ENCODE measurements around the gene RFPL3. TPM values are rescaled to one million over a fixed set of nuclear protein-coding genes. Genes with fewer than 3 reads are reported as not detected.

The RFPL3 gene
- polyA plus RNA-seq, 1 donor from 2014 or later = not detected

- no peaks in the 10 kb centered on the region for H4K20me1 ChIP-seq (ENCODE audit: insufficient read depth)
- H3K4me3 ChIP-seq (ENCODE audit: low read length) = no peak overlapping the region
- no peaks in the 10 kb centered on the region for H3F3A ChIP-seq (ENCODE audit: insufficient read depth, low read length, poor library complexity, severe bottlenecking)
- H3K9me2 ChIP-seq (ENCODE audit: insufficient read depth, low read length) = no peaks in the 10 kb centered on the region
- TF ChIP-seq MXI1 (conservative IDR thresholded peaks at IDR 0.05; ENCODE audit: poor library complexity, severe bottlenecking) (no peak), CTCF (IDR thresholded peaks at IDR 0.05; ENCODE audit: poor library complexity, severe bottlenecking) (no peak), REST (IDR thresholded peaks at IDR 0.05; ENCODE audit: borderline replicate concordance) (no peak), POLR2AphosphoS5 (IDR thresholded peaks at IDR 0.05) (no peak), EP300 (conservative IDR thresholded peaks at IDR 0.05; ENCODE audit: poor library complexity, severe bottlenecking) (no peak), RAD21 (conservative IDR thresholded peaks at IDR 0.05) (no peak), SMC3 (conservative IDR thresholded peaks at IDR 0.05; ENCODE audit: poor library complexity) (no peak), EZH2 (IDR thresholded peaks at IDR 0.05; ENCODE audit: borderline replicate concordance, insufficient read depth, low read length, poor library complexity, severe bottlenecking) (no peak), TAF1 (IDR thresholded peaks at IDR 0.05; ENCODE audit: low read depth) (no peak)
- H3K4me2 ChIP-seq (ENCODE audit: low read length) = no peak overlapping the region
- H3K79me2 ChIP-seq (replicated peaks; ENCODE audit: insufficient read depth, low read length) = no peaks in the 10 kb centered on the region
- no peak overlapping the region for H3K9ac ChIP-seq (ENCODE audit: low read length)
- H3K36me3 ChIP-seq (ENCODE audit: insufficient read depth, low read length) = no peaks in the 10 kb centered on the region
- H3K27me3 ChIP-seq (ENCODE audit: insufficient read depth, low read depth, low read length) = no peaks in the 10 kb centered on the region
- H2AFZ ChIP-seq (ENCODE audit: low read depth, low read length) = no peak overlapping the region
- H3K27ac ChIP-seq (ENCODE audit: low read length) = no peak overlapping the region
- H3K9me3 ChIP-seq (ENCODE audit: low read length) = no peaks in the 10 kb centered on the region
Measured at GRCh38 chr22:32325416-32325801, 32.3 kb upstream of the RFPL3 start.

GRCh38 chr22:32325811-32326237 is 31.8 kb upstream of the RFPL3 start:
- Histone ChIP-seq H3K79me2 (replicated peaks; ENCODE audit: insufficient read depth, low read length) (no peaks in the 10 kb centered on the region), H3K27ac (ENCODE audit: low read length) (no peak overlapping the region), H3K9me2 (ENCODE audit: insufficient read depth, low read length) (no peaks in the 10 kb centered on the region), H3F3A (ENCODE audit: insufficient read depth, low read length, poor library complexity, severe bottlenecking) (no peaks in the 10 kb centered on the region), H3K9me3 (ENCODE audit: low read length) (no peaks in the 10 kb centered on the region), H3K27me3 (ENCODE audit: insufficient read depth, low read depth, low read length) (no peaks in the 10 kb centered on the region), H3K9ac (ENCODE audit: low read length) (no peak overlapping the region), H3K36me3 (ENCODE audit: insufficient read depth, low read length) (no peaks in the 10 kb centered on the region), H3K4me2 (ENCODE audit: low read length) (no peak overlapping the region), H3K4me3 (ENCODE audit: low read length) (no peak overlapping the region), H2AFZ (ENCODE audit: low read depth, low read length) (no peak overlapping the region), H4K20me1 (ENCODE audit: insufficient read depth) (no peaks in the 10 kb centered on the region)
- TF ChIP-seq MXI1 (conservative IDR thresholded peaks at IDR 0.05; ENCODE audit: poor library complexity, severe bottlenecking) (no peak), EP300 (conservative IDR thresholded peaks at IDR 0.05; ENCODE audit: poor library complexity, severe bottlenecking) (no peak), SMC3 (conservative IDR thresholded peaks at IDR 0.05; ENCODE audit: poor library complexity) (no peak), RAD21 (conservative IDR thresholded peaks at IDR 0.05) (no peak)
